ENCODE data around the gene ROBO1. TPM values are rescaled to one million over a fixed set of nuclear protein-coding genes. Genes with fewer than 3 reads are reported as not detected.

ROBO1 gene
- total and polyA plus RNA-seq, 2 of the 13 experiments (the other 11 are each of a cell fraction or from before 2014, with no cell fraction given): 52.2 to 71.0 TPM

DNA sequence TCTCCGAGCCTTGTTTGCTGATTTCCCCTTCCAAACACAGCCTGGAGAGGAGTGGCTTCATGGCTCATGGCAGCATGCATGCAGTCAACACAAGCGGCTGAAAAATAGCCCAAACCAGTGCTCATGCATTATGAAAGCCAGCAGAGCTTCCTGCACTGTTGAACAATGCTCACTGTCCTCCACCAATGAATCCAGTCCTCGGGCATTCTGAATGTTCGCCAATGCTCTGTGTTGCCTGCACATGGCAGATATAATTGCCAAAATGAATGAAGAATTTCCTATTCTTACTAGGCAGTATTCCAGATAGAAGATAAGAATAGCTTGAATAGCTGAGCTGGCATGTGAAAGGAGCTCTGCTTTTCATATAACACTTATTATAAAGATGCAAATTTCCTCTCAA is 252.7 kb downstream of the ROBO1 start (continued):
- TF ChIP-seq, protein P1, sequence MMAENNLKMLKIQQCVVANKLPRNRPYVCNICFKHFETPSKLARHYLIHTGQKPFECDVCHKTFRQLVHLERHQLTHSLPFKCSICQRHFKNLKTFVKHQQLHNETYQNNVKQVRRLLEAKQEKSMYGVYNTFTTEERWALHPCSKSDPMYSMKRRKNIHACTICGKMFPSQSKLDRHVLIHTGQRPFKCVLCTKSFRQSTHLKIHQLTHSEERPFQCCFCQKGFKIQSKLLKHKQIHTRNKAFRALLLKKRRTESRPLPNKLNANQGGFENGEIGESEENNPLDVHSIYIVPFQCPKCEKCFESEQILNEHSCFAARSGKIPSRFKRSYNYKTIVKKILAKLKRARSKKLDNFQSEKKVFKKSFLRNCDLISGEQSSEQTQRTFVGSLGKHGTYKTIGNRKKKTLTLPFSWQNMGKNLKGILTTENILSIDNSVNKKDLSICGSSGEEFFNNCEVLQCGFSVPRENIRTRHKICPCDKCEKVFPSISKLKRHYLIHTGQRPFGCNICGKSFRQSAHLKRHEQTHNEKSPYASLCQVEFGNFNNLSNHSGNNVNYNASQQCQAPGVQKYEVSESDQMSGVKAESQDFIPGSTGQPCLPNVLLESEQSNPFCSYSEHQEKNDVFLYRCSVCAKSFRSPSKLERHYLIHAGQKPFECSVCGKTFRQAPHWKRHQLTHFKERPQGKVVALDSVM (CRISPR knock-in tag; IDR thresholded peaks at IDR 0.05): no peak
- TF ChIP-seq ZGPAT (CRISPR knock-in tag; IDR thresholded peaks at IDR 0.05) (no peak), HINFP (CRISPR knock-in tag; IDR thresholded peaks at IDR 0.05; ENCODE audit: low read depth) (no peak), ARNT (IDR thresholded peaks at IDR 0.05) (no peak), MXD4 (CRISPR knock-in tag; IDR thresholded peaks at IDR 0.05) (no peak)
- TF ChIP-seq, protein P2, sequence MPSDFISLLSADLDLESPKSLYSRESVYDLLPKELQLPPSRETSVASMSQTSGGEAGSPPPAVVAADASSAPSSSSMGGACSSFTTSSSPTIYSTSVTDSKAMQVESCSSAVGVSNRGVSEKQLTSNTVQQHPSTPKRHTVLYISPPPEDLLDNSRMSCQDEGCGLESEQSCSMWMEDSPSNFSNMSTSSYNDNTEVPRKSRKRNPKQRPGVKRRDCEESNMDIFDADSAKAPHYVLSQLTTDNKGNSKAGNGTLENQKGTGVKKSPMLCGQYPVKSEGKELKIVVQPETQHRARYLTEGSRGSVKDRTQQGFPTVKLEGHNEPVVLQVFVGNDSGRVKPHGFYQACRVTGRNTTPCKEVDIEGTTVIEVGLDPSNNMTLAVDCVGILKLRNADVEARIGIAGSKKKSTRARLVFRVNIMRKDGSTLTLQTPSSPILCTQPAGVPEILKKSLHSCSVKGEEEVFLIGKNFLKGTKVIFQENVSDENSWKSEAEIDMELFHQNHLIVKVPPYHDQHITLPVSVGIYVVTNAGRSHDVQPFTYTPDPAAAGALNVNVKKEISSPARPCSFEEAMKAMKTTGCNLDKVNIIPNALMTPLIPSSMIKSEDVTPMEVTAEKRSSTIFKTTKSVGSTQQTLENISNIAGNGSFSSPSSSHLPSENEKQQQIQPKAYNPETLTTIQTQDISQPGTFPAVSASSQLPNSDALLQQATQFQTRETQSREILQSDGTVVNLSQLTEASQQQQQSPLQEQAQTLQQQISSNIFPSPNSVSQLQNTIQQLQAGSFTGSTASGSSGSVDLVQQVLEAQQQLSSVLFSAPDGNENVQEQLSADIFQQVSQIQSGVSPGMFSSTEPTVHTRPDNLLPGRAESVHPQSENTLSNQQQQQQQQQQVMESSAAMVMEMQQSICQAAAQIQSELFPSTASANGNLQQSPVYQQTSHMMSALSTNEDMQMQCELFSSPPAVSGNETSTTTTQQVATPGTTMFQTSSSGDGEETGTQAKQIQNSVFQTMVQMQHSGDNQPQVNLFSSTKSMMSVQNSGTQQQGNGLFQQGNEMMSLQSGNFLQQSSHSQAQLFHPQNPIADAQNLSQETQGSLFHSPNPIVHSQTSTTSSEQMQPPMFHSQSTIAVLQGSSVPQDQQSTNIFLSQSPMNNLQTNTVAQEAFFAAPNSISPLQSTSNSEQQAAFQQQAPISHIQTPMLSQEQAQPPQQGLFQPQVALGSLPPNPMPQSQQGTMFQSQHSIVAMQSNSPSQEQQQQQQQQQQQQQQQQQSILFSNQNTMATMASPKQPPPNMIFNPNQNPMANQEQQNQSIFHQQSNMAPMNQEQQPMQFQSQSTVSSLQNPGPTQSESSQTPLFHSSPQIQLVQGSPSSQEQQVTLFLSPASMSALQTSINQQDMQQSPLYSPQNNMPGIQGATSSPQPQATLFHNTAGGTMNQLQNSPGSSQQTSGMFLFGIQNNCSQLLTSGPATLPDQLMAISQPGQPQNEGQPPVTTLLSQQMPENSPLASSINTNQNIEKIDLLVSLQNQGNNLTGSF (CRISPR knock-in tag; IDR thresholded peaks at IDR 0.05): no peak
